H1 (cell line): ENCODE data around the gene PAXIP1. TPM values are rescaled to one million over a fixed set of nuclear protein-coding genes. Genes with fewer than 3 reads are reported as not detected.

Experiments used
- BACH1 ChIP-seq: IDR thresholded peaks from 2 replicates; pipeline ENCODE4 v1.6.1; 2012; ENCODE audit warnings: low read length, improper control_type of control experiment
- CTBP2 ChIP-seq: IDR thresholded peaks from 2 replicates; pipeline ENCODE4 v1.7.0; 2011; ENCODE audit warnings: borderline replicate concordance, mild to moderate bottlenecking, moderate library complexity, mixed read lengths, low read length; ENCODE audit not compliant: insufficient read depth, insufficient read length
- CTCF ChIP-seq, 3 experiments: IDR thresholded peaks; 1 replicate in 2 of 3; 2 replicates in 1 of 3; pipeline versions ENCODE4 v1.5.1 to v1.6.1; 2011; ENCODE audit warnings: low read length in 3 of 3, mild to moderate bottlenecking in 3 of 3, inconsistent platforms in 2 of 3, low read depth in 1 of 3, moderate library complexity in 1 of 3; ENCODE audit not compliant: insufficient read depth in 1 of 3; ENCODE audit errors: control extremely low read depth in 1 of 3
- polyA plus RNA-seq, 7 experiments: library from polyadenylated mRNA; depleted of rRNA in 3 of 7; stranded (reverse) in 5 of 7; unstranded in 2 of 7; fragments of >200 nt in 5 of 7; fragments of 200-250 nt in 2 of 7; gene quantifications; 1 replicate in 5 of 7; 2 replicates in 1 of 7; 4 replicates in 1 of 7; pipeline versions ENCODE4 v1.2.1 to v1.2.3, GENCODE V29; 2011 to 2013; ENCODE audit warnings: missing spikeins in 2 of 7, mixed read lengths in 2 of 7
- total RNA-seq: library from RNA; stranded (reverse); fragmentation: NEBNext Ultra II Directional; extraction: Animal tissue kit (Norgen Biotek cat#: 25700); gene quantifications from 2 replicates; pipeline ENCODE4 v1.2.1, GENCODE V29; 2021

The PAXIP1 gene
- total and polyA plus RNA-seq, 2 of the 8 experiments (the other 6 are each of a cell fraction or from before 2014, with no cell fraction given): 32.4 to 32.8 TPM

GRCh38 chr7:154956427-154956826 lies 46.5 kb downstream of the PAXIP1 start (continued):
- TF ChIP-seq CTCF (IDR thresholded peaks at IDR 0.05; ENCODE audit: control extremely low read depth in 1 of 3, insufficient read depth in 1 of 3, low read depth in 1 of 3, low read length in 3 of 3) (no peak), BACH1 (no peak), CTBP2 (no peak)
